Glutamatergic neuron (in vitro differentiated cells): ENCODE results near the gene CYP46A1. TPM values are rescaled to one million over a fixed set of nuclear protein-coding genes. Genes with fewer than 3 reads are reported as not detected.

Experiments
- DNase-seq: peaks from one replicate; pipeline ENCODE4 v3.0.0; 2022
- H3K27ac Mint-ChIP-seq: one replicate; pipeline ENCODE4 v1.8.0; 2020; ENCODE audit warnings: mild to moderate bottlenecking, mixed read lengths, inconsistent platforms; ENCODE audit not compliant: unreplicated experiment
- H3K27me3 Mint-ChIP-seq: one replicate; pipeline ENCODE4 v1.8.0; 2020; ENCODE audit warnings: mild to moderate bottlenecking, moderate library complexity, mixed read lengths, inconsistent platforms; ENCODE audit not compliant: unreplicated experiment
- H3K36me3 Mint-ChIP-seq: one replicate; pipeline ENCODE4 v1.8.0; 2020; ENCODE audit warnings: mild to moderate bottlenecking, mixed read lengths, inconsistent platforms; ENCODE audit not compliant: unreplicated experiment
- H3K4me1 Mint-ChIP-seq: one replicate; pipeline ENCODE4 v1.8.0; 2020; ENCODE audit warnings: mild to moderate bottlenecking, low read depth, mixed read lengths, inconsistent platforms; ENCODE audit not compliant: unreplicated experiment
- H3K4me3 Mint-ChIP-seq: one replicate; pipeline ENCODE4 v1.8.0; 2020; ENCODE audit warnings: mild to moderate bottlenecking, mixed read lengths, inconsistent platforms; ENCODE audit not compliant: unreplicated experiment
- H3K9me3 Mint-ChIP-seq: one replicate; pipeline ENCODE4 v1.8.0; 2020; ENCODE audit warnings: mild to moderate bottlenecking, moderate library complexity, mixed read lengths, inconsistent platforms; ENCODE audit not compliant: unreplicated experiment
- CTCF ChIP-seq: fragments of 200-600 bp; sonication (generic); IDR thresholded peaks from one replicate; pipeline ENCODE4 v1.5.0; 2021; ENCODE audit not compliant: partially characterized antibody, unreplicated experiment
- total RNA-seq: library from RNA; stranded (reverse); fragmentation: NEBNext Ultra II Directional; extraction: Animal tissue kit (Norgen Biotek cat#: 25700); gene quantifications from one replicate; pipeline ENCODE4 v1.2.1, GENCODE V29; 2021; ENCODE audit not compliant: unreplicated experiment

CYP46A1 gene
- total RNA-seq, 1 donor from 2014 or later, result 2.1 TPM

DNA sequence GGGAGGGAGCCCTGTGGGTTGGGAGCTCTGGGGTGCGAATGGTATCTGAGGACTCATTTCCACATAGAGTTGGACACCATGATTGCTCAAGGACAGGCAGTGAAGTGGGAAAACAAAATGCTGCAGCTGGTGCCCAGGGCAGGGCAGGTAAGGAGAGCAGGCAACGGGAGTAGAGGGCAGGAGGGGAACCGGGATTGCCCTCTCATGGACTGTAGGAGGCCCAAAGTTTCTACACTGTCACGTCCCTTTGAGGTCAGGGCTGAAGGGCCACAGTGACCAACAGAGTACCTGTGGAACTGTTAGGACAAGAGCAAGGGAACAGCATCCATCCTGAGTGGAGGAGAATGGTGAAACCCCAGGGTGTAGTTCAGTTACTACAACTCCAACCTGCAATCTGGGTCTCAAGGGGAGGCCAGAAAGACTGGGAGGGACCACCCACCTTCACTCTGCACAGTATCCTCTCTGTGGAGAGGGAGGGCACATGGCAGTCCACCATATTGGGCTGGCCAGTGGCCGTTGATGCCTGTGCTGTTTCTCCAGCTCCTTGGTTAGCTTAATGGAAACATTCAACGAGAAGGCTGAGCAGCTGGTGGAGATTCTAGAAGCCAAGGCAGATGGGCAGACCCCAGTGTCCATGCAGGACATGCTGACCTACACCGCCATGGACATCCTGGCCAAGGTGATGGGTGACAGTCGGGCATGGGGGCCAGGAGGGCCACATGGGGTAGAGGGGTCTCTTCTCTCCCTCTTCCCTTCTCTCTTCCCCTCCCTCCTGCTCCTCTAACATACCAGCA lies 22.2 kb downstream of the CYP46A1 start:
- H3K4me1 Mint-ChIP-seq, result no peaks in the 10 kb centered on the region
- no peak for TF ChIP-seq CTCF
- no peak overlapping the region for H3K27ac Mint-ChIP-seq
- H3K4me3 Mint-ChIP-seq, result no peak overlapping the region
- DNase-seq, result no peak
- H3K9me3 Mint-ChIP-seq, result peaks cover 3% of the 10 kb centered on the region
- peaks cover 12% of the 10 kb centered on the region for H3K36me3 Mint-ChIP-seq
- no peaks in the 10 kb centered on the region for H3K27me3 Mint-ChIP-seq

GRCh38 chr14:99707420-99707819 lies 23.3 kb downstream of the CYP46A1 start:
- H3K36me3 Mint-ChIP-seq, result peaks cover 9% of the 10 kb centered on the region
- H3K9me3 Mint-ChIP-seq, result peaks cover 3% of the 10 kb centered on the region
- H3K27ac Mint-ChIP-seq, result no peak overlapping the region
- H3K4me3 Mint-ChIP-seq, result no peak overlapping the region
- DNase-seq, result no peak
- H3K27me3 Mint-ChIP-seq, result no peaks in the 10 kb centered on the region
- no peaks in the 10 kb centered on the region for H3K4me1 Mint-ChIP-seq
- no peak for TF ChIP-seq CTCF

DNA sequence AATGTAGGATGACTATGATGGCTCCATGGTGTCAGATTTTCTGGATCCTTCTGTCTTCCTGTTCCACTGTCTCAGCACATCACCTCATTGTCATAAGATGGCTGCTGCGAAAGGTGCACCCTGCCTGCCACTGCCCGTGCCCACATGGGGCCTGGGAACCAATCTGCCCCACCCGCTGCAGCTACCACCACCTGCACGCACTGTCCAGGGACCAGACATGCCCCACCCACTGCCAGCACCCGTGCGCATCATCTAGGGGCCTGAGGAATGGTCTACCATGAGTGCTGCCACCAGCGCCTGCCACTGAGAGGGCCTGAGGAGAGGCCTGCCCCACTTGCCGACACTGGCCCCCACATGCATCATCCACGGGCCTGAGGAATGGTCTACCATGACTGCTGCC lies 23.8 kb downstream of the CYP46A1 start:
- H3K27me3 Mint-ChIP-seq, result no peaks in the 10 kb centered on the region
- peaks cover 5% of the 10 kb centered on the region for H3K9me3 Mint-ChIP-seq
- TF ChIP-seq CTCF, result no peak
- peaks cover 13% of the 10 kb centered on the region for H3K36me3 Mint-ChIP-seq
- no peaks in the 10 kb centered on the region for H3K4me1 Mint-ChIP-seq
- no peak overlapping the region for H3K4me3 Mint-ChIP-seq
- no peak overlapping the region for H3K27ac Mint-ChIP-seq
- DNase-seq, result no peak

- Mint-ChIP-seq H3K27me3 (no peaks in the 10 kb centered on the region), H3K9me3 (peaks cover 4% of the 10 kb centered on the region)
Measured at GRCh38 chr14:99708449-99708848, 24.4 kb downstream of the CYP46A1 start.

More at GRCh38 chr14:99708449-99708848, 24.4 kb downstream of the CYP46A1 start:
- no peaks in the 10 kb centered on the region for H3K4me1 Mint-ChIP-seq
- TF ChIP-seq CTCF, result no peak
- no peak overlapping the region for H3K4me3 Mint-ChIP-seq
- DNase-seq, result no peak
- H3K27ac Mint-ChIP-seq, result no peak overlapping the region
- peaks cover 8% of the 10 kb centered on the region for H3K36me3 Mint-ChIP-seq
